Measurements from ENCODE around the gene CGAS. TPM values are rescaled to one million over a fixed set of nuclear protein-coding genes. Genes with fewer than 3 reads are reported as not detected.

The CGAS gene
- total and polyA plus RNA-seq, 2 of the 13 experiments (the other 11 are each of a cell fraction or from before 2014, with no cell fraction given): 0.03 to 0.07 TPM

DNA sequence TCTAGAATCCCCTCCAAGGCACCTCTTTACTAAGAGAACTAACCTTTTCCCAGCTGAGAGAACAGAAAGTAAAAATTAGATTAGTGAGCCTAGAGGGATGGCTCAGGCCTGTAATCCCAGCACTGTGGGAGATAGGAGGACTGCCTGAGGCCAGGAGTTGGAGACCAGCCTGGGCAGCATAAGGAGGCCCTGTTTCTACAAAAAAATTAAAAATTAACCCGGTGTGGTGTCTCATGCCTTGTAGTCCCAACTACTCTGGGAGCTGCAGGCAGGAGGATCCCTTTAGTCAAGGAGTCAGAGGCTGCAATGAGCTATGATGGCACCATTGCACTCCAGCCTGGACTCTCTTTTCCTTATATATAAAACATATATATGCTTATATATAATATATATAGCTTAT is 76.9 kb downstream of the CGAS start (continued):
- TF ChIP-seq ZNF737 (CRISPR knock-in tag; IDR thresholded peaks at IDR 0.05; ENCODE audit: borderline replicate concordance): no peak
- TF ChIP-seq, protein P1, sequence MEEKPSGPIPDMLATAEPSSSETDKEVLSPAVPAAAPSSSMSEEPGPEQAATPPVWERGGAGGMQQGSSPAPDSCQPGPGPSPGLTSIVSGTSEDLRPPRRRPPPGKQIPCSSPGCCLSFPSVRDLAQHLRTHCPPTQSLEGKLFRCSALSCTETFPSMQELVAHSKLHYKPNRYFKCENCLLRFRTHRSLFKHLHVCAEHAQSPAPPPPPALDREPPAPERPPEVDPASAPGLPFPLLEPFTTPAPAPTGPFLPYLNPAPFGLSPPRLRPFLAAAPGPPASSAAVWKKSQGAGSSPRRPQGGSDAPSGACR (CRISPR knock-in tag; IDR thresholded peaks at IDR 0.05): no peak
- TF ChIP-seq, protein P2, sequence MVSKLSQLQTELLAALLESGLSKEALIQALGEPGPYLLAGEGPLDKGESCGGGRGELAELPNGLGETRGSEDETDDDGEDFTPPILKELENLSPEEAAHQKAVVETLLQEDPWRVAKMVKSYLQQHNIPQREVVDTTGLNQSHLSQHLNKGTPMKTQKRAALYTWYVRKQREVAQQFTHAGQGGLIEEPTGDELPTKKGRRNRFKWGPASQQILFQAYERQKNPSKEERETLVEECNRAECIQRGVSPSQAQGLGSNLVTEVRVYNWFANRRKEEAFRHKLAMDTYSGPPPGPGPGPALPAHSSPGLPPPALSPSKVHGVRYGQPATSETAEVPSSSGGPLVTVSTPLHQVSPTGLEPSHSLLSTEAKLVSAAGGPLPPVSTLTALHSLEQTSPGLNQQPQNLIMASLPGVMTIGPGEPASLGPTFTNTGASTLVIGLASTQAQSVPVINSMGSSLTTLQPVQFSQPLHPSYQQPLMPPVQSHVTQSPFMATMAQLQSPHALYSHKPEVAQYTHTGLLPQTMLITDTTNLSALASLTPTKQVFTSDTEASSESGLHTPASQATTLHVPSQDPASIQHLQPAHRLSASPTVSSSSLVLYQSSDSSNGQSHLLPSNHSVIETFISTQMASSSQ (IDR thresholded peaks at IDR 0.05; ENCODE audit: low read depth): no peak
- TF ChIP-seq, protein P2 (CRISPR knock-in tag; IDR thresholded peaks at IDR 0.05; ENCODE audit: borderline replicate concordance): no peak; the same call in 1 of the 2 replicates

Small RNAs within 50 kb of the gene (small RNA-seq; reads per million reads assigned to genes)
- gene RN7SL827P (ENCODE audit: insufficient read depth in 2 of 3, insufficient read length in 3 of 3, low read depth in 2 of 3, low replicate concordance in 1 of 3): 0 reads per million in 3 experiments
- 0 reads per million in 3 experiments for gene RNU6-975P (ENCODE audit: insufficient read depth in 2 of 3, insufficient read length in 3 of 3, low read depth in 2 of 3, low replicate concordance in 1 of 3)

Other genes starting within 250 kb of the CGAS start
- gene KHDC1L, start 226.8 kb downstream of the CGAS start, total RNA-seq (2016; rRNA removed; fragmentation: Illumina TruSeq; extraction: Trizol): not detected in 2 replicates
- gene KHDC1L, start 226.8 kb downstream of the CGAS start, polyA plus RNA-seq (2011; rRNA removed): not detected in 2 replicates
- gene KHDC1, start 189.1 kb downstream of the CGAS start, total RNA-seq (2016; rRNA removed; fragmentation: Illumina TruSeq; extraction: Trizol): not detected in 2 replicates
- gene KHDC1, start 189.1 kb downstream of the CGAS start, polyA plus RNA-seq (2011; rRNA removed): not detected in 2 replicates
- gene DPPA5, start 98.0 kb downstream of the CGAS start, total RNA-seq (2016; rRNA removed; fragmentation: Illumina TruSeq; extraction: Trizol): not detected in 2 replicates
- not detected in 2 replicates for gene DPPA5, start 98.0 kb downstream of the CGAS start, polyA plus RNA-seq (2011; rRNA removed)
- gene KHDC3L, start 89.6 kb downstream of the CGAS start, total RNA-seq (2016; rRNA removed; fragmentation: Illumina TruSeq; extraction: Trizol): not detected in 2 replicates
- not detected in 2 replicates for gene KHDC3L, start 89.6 kb downstream of the CGAS start, polyA plus RNA-seq (2011; rRNA removed)
- gene OOEP, start 82.4 kb downstream of the CGAS start, total RNA-seq (2016; rRNA removed; fragmentation: Illumina TruSeq; extraction: Trizol): not detected in 2 replicates
- not detected in 2 replicates for gene OOEP, start 82.4 kb downstream of the CGAS start, polyA plus RNA-seq (2011; rRNA removed)
- not detected in 2 replicates for gene DDX43, start 57.5 kb downstream of the CGAS start, total RNA-seq (2016; rRNA removed; fragmentation: Illumina TruSeq; extraction: Trizol)
- gene DDX43, start 57.5 kb downstream of the CGAS start, polyA plus RNA-seq (2011; rRNA removed): not detected in 2 replicates
- 31.9 and 45.3 TPM in 2 replicates for gene MTO1, start 9.4 kb upstream of the CGAS start, total RNA-seq (2016; rRNA removed; fragmentation: Illumina TruSeq; extraction: Trizol)
- 20.1 and 21.1 TPM in 2 replicates for gene MTO1, start 9.4 kb upstream of the CGAS start, polyA plus RNA-seq (2011; rRNA removed)
- 13,726 and 19,145 TPM in 2 replicates for gene EEF1A1, start 68.7 kb upstream of the CGAS start, total RNA-seq (2016; rRNA removed; fragmentation: Illumina TruSeq; extraction: Trizol)
- 14,480 and 17,172 TPM in 2 replicates for gene EEF1A1, start 68.7 kb upstream of the CGAS start, polyA plus RNA-seq (2011; rRNA removed)
- 13.6 and 20.5 TPM in 2 replicates for gene SLC17A5, start 201.7 kb upstream of the CGAS start, total RNA-seq (2016; rRNA removed; fragmentation: Illumina TruSeq; extraction: Trizol)
- 13.3 and 18.3 TPM in 2 replicates for gene SLC17A5, start 201.7 kb upstream of the CGAS start, polyA plus RNA-seq (2011; rRNA removed)
- 0.52 and 0.93 TPM in 2 replicates for gene CD109, start 243.9 kb upstream of the CGAS start, total RNA-seq (2016; rRNA removed; fragmentation: Illumina TruSeq; extraction: Trizol)
- gene CD109, start 243.9 kb upstream of the CGAS start, polyA plus RNA-seq (2011; rRNA removed): 1.7 and 2.1 TPM in 2 replicates